ENCODE data around the gene ATP5F1E. TPM values are rescaled to one million over a fixed set of nuclear protein-coding genes. Genes with fewer than 3 reads are reported as not detected.

Gene ATP5F1E
- total and polyA plus RNA-seq, 2 experiments from 2014 or later, result 12.9 to 211 TPM

GRCh38 chr20:59042796-59043631 is 10.9 kb upstream of the ATP5F1E start:
- H3F3A ChIP-seq (replicated peaks; ENCODE audit: low read depth), result peaks cover 6% of the 10 kb centered on the region; the same call in 1 of the 2 replicates
- H3K4me2 ChIP-seq, result peak overlapping the region; percentile 82
- Mint-ChIP-seq H3K27ac (peak overlapping the region; percentile 94), H3K4me3 (peak overlapping the region; percentile 93), H3K27me3 (ENCODE audit: insufficient read depth, low read depth, poor library complexity) (peaks cover 6% of the 10 kb centered on the region), H3K4me1 (peaks cover 16% of the 10 kb centered on the region), H3K36me3 (ENCODE audit: low read depth) (peaks cover 6% of the 10 kb centered on the region), H3K9me3 (no peaks in the 10 kb centered on the region)
- H3K36me3 ChIP-seq (ENCODE audit: insufficient read depth), result no peaks in the 10 kb centered on the region
- peak overlapping the region; percentile 98 for H2AFZ ChIP-seq
- TF ChIP-seq POLR2AphosphoS5 (IDR thresholded peaks at IDR 0.05; ENCODE audit: low read depth) (peak; percentile 76), ZNF462 (CRISPR knock-in tag; IDR thresholded peaks at IDR 0.05) (no peak), ETS1 (IDR thresholded peaks at IDR 0.05) (no peak), ZNF331 (CRISPR knock-in tag; IDR thresholded peaks at IDR 0.05; ENCODE audit: low read depth) (no peak), EZH2phosphoT487 (IDR thresholded peaks at IDR 0.05; ENCODE audit: unreplicated experiment) (no peak), NANOG (IDR thresholded peaks at IDR 0.05; ENCODE audit: borderline replicate concordance) (no peak), ZNF114 (CRISPR knock-in tag; IDR thresholded peaks at IDR 0.05) (no peak), CREB1 (CRISPR knock-in tag; IDR thresholded peaks at IDR 0.05; ENCODE audit: low read depth) (peak; percentile 64), STAT1 (IDR thresholded peaks at IDR 0.05; ENCODE audit: unreplicated experiment) (no peak)
- H4K20me1 ChIP-seq (replicated peaks; ENCODE audit: insufficient read depth), result peaks cover 24% of the 10 kb centered on the region
- no peaks in the 10 kb centered on the region for H3K9me2 ChIP-seq (ENCODE audit: insufficient read depth)
- no peak overlapping the region for H3K27ac ChIP-seq (ENCODE audit: low read depth)
- ATAC-seq (peak; percentile 93), DNase-seq (ENCODE audit: low spot score) (peak; percentile 94)
- 0 out of 2 replicates have a peak, but pooled peaks cover 3% of the 10 kb centered on the region for H3K4me1 ChIP-seq (ENCODE audit: insufficient read depth)
- H3K4me3 ChIP-seq, result peak overlapping the region; percentile 77
- no peaks in the 10 kb centered on the region for H3K27me3 ChIP-seq (ENCODE audit: insufficient read depth)
- peaks cover 43% of the 10 kb centered on the region for H3K79me2 ChIP-seq (replicated peaks; ENCODE audit: insufficient read depth)
